T-cell (primary cell): ENCODE measurements around the gene KY. TPM values are rescaled to one million over a fixed set of nuclear protein-coding genes. Genes with fewer than 3 reads are reported as not detected.

Experiments
- ATAC-seq, 4 experiments: fragments of 200-7000 bp in 3 of 4; fragments of 150-1000 bp in 1 of 4; cut with Tn5 transposase; replicated peaks in 1 of 4; 1 replicate in 3 of 4; 2 replicates in 1 of 4; pipeline ENCODE4 v1.10.0; 2021; ENCODE audit warnings: moderate library complexity in 3 of 4, mild to moderate bottlenecking in 2 of 4, moderate number of reproducible peaks in 1 of 4
- CTCF ChIA-PET, 2 donors: fragments of 300-600 bp; sonication (Branson Sonifier 250); formaldehyde crosslinking; loops; one replicate each; lab custom pipeline; 2022; ENCODE audit warnings: antibody characterized with exemption in 2 of 2; lab: Charles Lee
- POLR2A ChIA-PET, 2 donors: fragments of 300-600 bp; sonication (Branson Sonifier 250); formaldehyde crosslinking; loops; one replicate each; lab custom pipeline; 2022; ENCODE audit warnings: antibody characterized with exemption in 2 of 2; lab: Charles Lee
- DNase-seq, 35 experiments: peaks; one replicate each; pipeline versions ENCODE4 v3.0.0 to v3.0.0-alpha.2; 2013 to 2023
- H3K27ac ChIP-seq: one replicate; pipeline ENCODE4 v1.5.1; 2013; ENCODE audit warnings: low read length
- H3K27me3 ChIP-seq, 2 experiments: replicated peaks in 1 of 2; 1 replicate in 1 of 2; 2 replicates in 1 of 2; pipeline versions ENCODE4 v1.6.1 to v1.7.0; 2013; ENCODE audit warnings: low read length in 1 of 2, mixed read lengths in 1 of 2; ENCODE audit not compliant: control insufficient read depth in 2 of 2, insufficient read depth in 2 of 2; ENCODE audit errors: extremely low read depth in 1 of 2
- H3K36me3 ChIP-seq, 2 donors: 1 replicate in 1 of 2; 2 replicates in 1 of 2; pipeline versions ENCODE4 v1.6.1 to v1.7.0; 2013; ENCODE audit warnings: low read length in 1 of 2; ENCODE audit not compliant: control insufficient read depth in 2 of 2, insufficient read depth in 1 of 2; ENCODE audit errors: extremely low read depth in 1 of 2
- H3K4me1 ChIP-seq, 2 experiments: 1 replicate in 1 of 2; 2 replicates in 1 of 2; pipeline versions ENCODE4 v1.6.1 to v1.7.0; 2013; ENCODE audit warnings: low read length in 2 of 2, mixed read lengths in 1 of 2; ENCODE audit not compliant: insufficient read depth in 2 of 2, control insufficient read depth in 1 of 2; ENCODE audit errors: extremely low read depth in 1 of 2
- H3K4me3 ChIP-seq, 2 donors: 1 replicate in 1 of 2; 2 replicates in 1 of 2; pipeline versions ENCODE4 v1.5.1 to v1.7.0; 2013; ENCODE audit warnings: mild to moderate bottlenecking in 2 of 2, low read length in 1 of 2, moderate library complexity in 1 of 2; ENCODE audit not compliant: control insufficient read depth in 1 of 2; ENCODE audit errors: extremely low read depth in 1 of 2
- H3K9me3 ChIP-seq: 2 replicates; pipeline ENCODE4 v1.7.0; 2013
- H3K27ac Mint-ChIP-seq, 2 donors: one replicate each; pipeline ENCODE4 v1.8.0; 2020 to 2021; ENCODE audit warnings: mild to moderate bottlenecking in 2 of 2, mixed read lengths in 2 of 2
- H3K27me3 Mint-ChIP-seq, 2 donors: one replicate each; pipeline ENCODE4 v1.8.0; 2021 to 2022; ENCODE audit warnings: mixed read lengths in 2 of 2
- H3K36me3 Mint-ChIP-seq: one replicate; pipeline ENCODE4 v1.8.0; 2021; ENCODE audit warnings: mixed read lengths
- H3K4me1 Mint-ChIP-seq, 3 donors: one replicate each; pipeline ENCODE4 v1.8.0; 2020 to 2022; ENCODE audit warnings: mixed read lengths in 3 of 3, mild to moderate bottlenecking in 1 of 3
- H3K4me3 Mint-ChIP-seq, 3 donors: one replicate each; pipeline ENCODE4 v1.8.0; 2020 to 2022; ENCODE audit warnings: mild to moderate bottlenecking in 3 of 3, mixed read lengths in 3 of 3, moderate library complexity in 3 of 3
- H3K9me3 Mint-ChIP-seq, 3 donors: one replicate each; pipeline ENCODE4 v1.8.0; 2020 to 2022; ENCODE audit warnings: mixed read lengths in 3 of 3
- whole genome bisulfite sequencing: methylation state at CpG from one replicate; pipeline ENCODE4 v1.1.5; 2013; ENCODE audit warnings: missing lambda C conversion rate; ENCODE audit not compliant: insufficient coverage; 5-methylcytosine and 5-hydroxymethylcytosine counted together
- total RNA-seq, 35 experiments: library from RNA in 6 of 35; stranded (reverse) in 6 of 35; fragments of 120-200 nt in 1 of 35; gene quantifications; one replicate each; pipeline versions ENCODE4 v1.2.1 to v1.2.4 and lab custom pipeline; 2013 to 2026

The KY gene
- total RNA-seq, 5 donors from 2014 or later (not counting 1 experiment from before 2014, with no cell fraction given), result not detected

- Histone ChIP-seq H3K27me3 (peaks cover 0 to 6% of the 10 kb centered on the region in 2 experiments), H3K27ac (no peak overlapping the region), H3K4me3 (no peak overlapping the region), H3K4me1 (no peaks in the 10 kb centered on the region), H3K36me3 (no peaks in the 10 kb centered on the region), H3K9me3 (no peaks in the 10 kb centered on the region)
- Mint-ChIP-seq H3K27ac (no peak overlapping the region), H3K9me3 (peaks cover 0 to 2% (median 0%) of the 10 kb centered on the region in 3 donors), H3K4me3 (no peak overlapping the region), H3K27me3 (peaks cover 0 to 6% of the 10 kb centered on the region in 2 donors), H3K4me1 (peaks cover 0 to 5% (median 0%) of the 10 kb centered on the region in 3 donors), H3K36me3 (no peaks in the 10 kb centered on the region)
- CTCF ChIA-PET, result no interaction called here
- POLR2A ChIA-PET, result no interaction called here
- ATAC-seq, result peak in 1 of 4 experiments; percentile 23
- DNase-seq, result no peak
- WGBS, result 85% methylated on average over 5 of the region's 5 CpGs
Measured at GRCh38 chr3:134622806-134623365, 27.9 kb downstream of the KY start.

- ATAC-seq, result no peak
Measured at GRCh38 chr3:134621854-134622253, 29.0 kb downstream of the KY start.

GRCh38 chr3:134620476-134621115 is 30.2 kb downstream of the KY start:
- Histone ChIP-seq H3K9me3 (no peaks in the 10 kb centered on the region), H3K27ac (no peak overlapping the region), H3K4me3 (no peak overlapping the region), H3K27me3 (peaks cover 0 to 4% of the 10 kb centered on the region in 2 experiments), H3K36me3 (no peaks in the 10 kb centered on the region), H3K4me1 (no peaks in the 10 kb centered on the region)
- DNase-seq, result no peak
- ATAC-seq, result no peak
- ChIA-PET CTCF (no interaction called here), POLR2A (no interaction called here)
- 76% methylated on average over 4 of the region's 5 CpGs for WGBS
- Mint-ChIP-seq H3K4me3 (no peak overlapping the region), H3K36me3 (no peaks in the 10 kb centered on the region), H3K27me3 (peaks cover 0 to 3% of the 10 kb centered on the region in 2 donors), H3K9me3 (no peaks in the 10 kb centered on the region), H3K4me1 (peaks cover 0 to 5% (median 0%) of the 10 kb centered on the region in 3 donors), H3K27ac (no peak overlapping the region)

More at GRCh38 chr3:134621854-134622253, 29.0 kb downstream of the KY start:
- no peak overlapping the region for H3K27ac ChIP-seq
- Mint-ChIP-seq H3K27me3 (peaks cover 0 to 6% of the 10 kb centered on the region in 2 donors), H3K4me3 (no peak overlapping the region), H3K27ac (no peak overlapping the region), H3K4me1 (peaks cover 0 to 5% (median 0%) of the 10 kb centered on the region in 3 donors), H3K9me3 (no peaks in the 10 kb centered on the region), H3K36me3 (no peaks in the 10 kb centered on the region)
- no peaks in the 10 kb centered on the region for H3K9me3 ChIP-seq
- POLR2A ChIA-PET, result no interaction called here
- 29% methylated on average over 1 of the region's 3 CpGs for WGBS
- H3K36me3 ChIP-seq, result no peaks in the 10 kb centered on the region
- no peak overlapping the region for H3K4me3 ChIP-seq
- CTCF ChIA-PET, result no interaction called here
- peaks cover 0 to 9% of the 10 kb centered on the region in 2 experiments for H3K27me3 ChIP-seq
- no peak for DNase-seq
- no peaks in the 10 kb centered on the region for H3K4me1 ChIP-seq

GRCh38 chr3:134619884-134620445 is 30.9 kb downstream of the KY start:
- Mint-ChIP-seq H3K27me3 (no peaks in the 10 kb centered on the region), H3K4me3 (no peak overlapping the region), H3K9me3 (no peaks in the 10 kb centered on the region), H3K4me1 (peaks cover 0 to 5% (median 0%) of the 10 kb centered on the region in 3 donors), H3K36me3 (no peaks in the 10 kb centered on the region), H3K27ac (no peak overlapping the region)
- ATAC-seq (no peak), DNase-seq (no peak)
- Histone ChIP-seq H3K4me1 (no peaks in the 10 kb centered on the region), H3K4me3 (no peak overlapping the region), H3K27ac (no peak overlapping the region), H3K27me3 (peaks cover 0 to 4% of the 10 kb centered on the region in 2 experiments), H3K36me3 (no peaks in the 10 kb centered on the region), H3K9me3 (no peaks in the 10 kb centered on the region)
- ChIA-PET CTCF (no interaction called here), POLR2A (no interaction called here)
- WGBS, result 71% methylated on average over 4 of the region's 8 CpGs

- CTCF ChIA-PET, result no interaction called here
- POLR2A ChIA-PET, result no interaction called here
Measured at GRCh38 chr3:134619301-134619615, 31.6 kb downstream of the KY start.

GRCh38 chr3:134618478-134619300 is 32.1 kb downstream of the KY start:
- H3K4me1 ChIP-seq, result no peaks in the 10 kb centered on the region
- Mint-ChIP-seq H3K9me3 (no peaks in the 10 kb centered on the region), H3K27ac (no peak overlapping the region), H3K4me3 (no peak overlapping the region), H3K4me1 (peaks cover 0 to 5% (median 0%) of the 10 kb centered on the region in 3 donors), H3K36me3 (no peaks in the 10 kb centered on the region), H3K27me3 (no peaks in the 10 kb centered on the region)
- no peak overlapping the region for H3K4me3 ChIP-seq
- POLR2A ChIA-PET, result no interaction called here
- CTCF ChIA-PET, result no interaction called here
- H3K27me3 ChIP-seq, result peaks cover 0 to 4% of the 10 kb centered on the region in 2 experiments
- WGBS, result 93% methylated on average over 5 of the region's 13 CpGs
- no peaks in the 10 kb centered on the region for H3K36me3 ChIP-seq
- ATAC-seq (no peak), DNase-seq (no peak)
- no peak overlapping the region for H3K27ac ChIP-seq
- no peaks in the 10 kb centered on the region for H3K9me3 ChIP-seq

More at GRCh38 chr3:134619301-134619615, 31.6 kb downstream of the KY start:
- Histone ChIP-seq H3K4me1 (no peaks in the 10 kb centered on the region), H3K36me3 (no peaks in the 10 kb centered on the region), H3K4me3 (no peak overlapping the region), H3K27me3 (peaks cover 0 to 4% of the 10 kb centered on the region in 2 experiments), H3K27ac (no peak overlapping the region), H3K9me3 (no peaks in the 10 kb centered on the region)
- no peaks in the 10 kb centered on the region for H3K9me3 Mint-ChIP-seq
- DNase-seq, result no peak
- no peaks in the 10 kb centered on the region for H3K27me3 Mint-ChIP-seq
- WGBS, result no CpG with 5 or more reads among the region's 2 CpGs
- no peaks in the 10 kb centered on the region for H3K36me3 Mint-ChIP-seq
- no peak for ATAC-seq
- H3K27ac Mint-ChIP-seq, result no peak overlapping the region
- peaks cover 0 to 5% (median 0%) of the 10 kb centered on the region in 3 donors for H3K4me1 Mint-ChIP-seq
- no peak overlapping the region for H3K4me3 Mint-ChIP-seq
